Activated naive CD8-positive, alpha-beta T cell treated with anti-CD3 and anti-CD28 coated beads for 36 hours (primary cell): ENCODE data around the gene DDAH2. TPM values are rescaled to one million over a fixed set of nuclear protein-coding genes. Genes with fewer than 3 reads are reported as not detected.

Experiments
- DNase-seq: peaks from one replicate; pipeline ENCODE4 v3.0.0; 2021
- H3K27ac Mint-ChIP-seq: one replicate; pipeline ENCODE4 v1.8.0; 2022; ENCODE audit warnings: mild to moderate bottlenecking, moderate library complexity, mixed read lengths
- H3K27me3 Mint-ChIP-seq: one replicate; pipeline ENCODE4 v1.8.0; 2022; ENCODE audit warnings: mild to moderate bottlenecking, mixed read lengths
- H3K36me3 Mint-ChIP-seq: one replicate; pipeline ENCODE4 v1.8.0; 2021; ENCODE audit warnings: mild to moderate bottlenecking, mixed read lengths
- H3K4me1 Mint-ChIP-seq: one replicate; pipeline ENCODE4 v1.8.0; 2021; ENCODE audit warnings: mixed read lengths
- H3K4me3 Mint-ChIP-seq: one replicate; pipeline ENCODE4 v1.8.0; 2022; ENCODE audit warnings: mild to moderate bottlenecking, moderate library complexity, mixed read lengths
- H3K9me3 Mint-ChIP-seq: one replicate; pipeline ENCODE4 v1.8.0; 2022; ENCODE audit warnings: mixed read lengths
- total RNA-seq, 2 experiments: library from RNA; stranded (reverse); gene quantifications; one replicate each; pipeline ENCODE4 v1.2.3, GENCODE V29; 2021

Gene DDAH2
- total RNA-seq, 2 experiments from 2014 or later = 3.5 to 3.8 TPM

GRCh38 chr6:31765910-31766794 is 37.1 kb upstream of the DDAH2 start:
- no peaks in the 10 kb centered on the region for H3K27me3 Mint-ChIP-seq
- H3K4me1 Mint-ChIP-seq = peaks cover 7% of the 10 kb centered on the region
- H3K9me3 Mint-ChIP-seq = no peaks in the 10 kb centered on the region
- H3K27ac Mint-ChIP-seq = no peak overlapping the region
- peaks cover 29% of the 10 kb centered on the region for H3K36me3 Mint-ChIP-seq
- H3K4me3 Mint-ChIP-seq = no peak overlapping the region
- DNase-seq = no peak

- Mint-ChIP-seq H3K36me3 (peaks cover 34% of the 10 kb centered on the region), H3K27ac (no peak overlapping the region)
These were observed 36.4 kb upstream of the DDAH2 start for GRCh38 chr6:31765559-31765909.

GRCh38 chr6:31764198-31764597 is 35.1 kb upstream of the DDAH2 start:
- no peaks in the 10 kb centered on the region for H3K9me3 Mint-ChIP-seq
- no peak overlapping the region for H3K4me3 Mint-ChIP-seq
- no peaks in the 10 kb centered on the region for H3K27me3 Mint-ChIP-seq
- no peak overlapping the region for H3K27ac Mint-ChIP-seq
- H3K36me3 Mint-ChIP-seq = peaks cover 38% of the 10 kb centered on the region
- H3K4me1 Mint-ChIP-seq = no peaks in the 10 kb centered on the region
- no peak for DNase-seq

More at GRCh38 chr6:31765559-31765909, 36.4 kb upstream of the DDAH2 start:
- Mint-ChIP-seq H3K4me3 (no peak overlapping the region), H3K4me1 (peaks cover 5% of the 10 kb centered on the region), H3K27me3 (no peaks in the 10 kb centered on the region), H3K9me3 (no peaks in the 10 kb centered on the region)
- DNase-seq = no peak

- H3K27me3 Mint-ChIP-seq = no peaks in the 10 kb centered on the region
- H3K4me3 Mint-ChIP-seq = no peak overlapping the region
- no peaks in the 10 kb centered on the region for H3K9me3 Mint-ChIP-seq
- H3K4me1 Mint-ChIP-seq = no peaks in the 10 kb centered on the region
- DNase-seq = no peak
- peaks cover 44% of the 10 kb centered on the region for H3K36me3 Mint-ChIP-seq
- no peak overlapping the region for H3K27ac Mint-ChIP-seq
These were observed 34.5 kb upstream of the DDAH2 start for GRCh38 chr6:31763619-31763940.

- Mint-ChIP-seq H3K4me1 (no peaks in the 10 kb centered on the region), H3K4me3 (no peak overlapping the region), H3K27ac (no peak overlapping the region), H3K9me3 (no peaks in the 10 kb centered on the region), H3K27me3 (no peaks in the 10 kb centered on the region), H3K36me3 (peaks cover 46% of the 10 kb centered on the region)
- no peak for DNase-seq
These were observed 33.9 kb upstream of the DDAH2 start for GRCh38 chr6:31762878-31763618.

GRCh38 chr6:31762356-31762755 is 33.3 kb upstream of the DDAH2 start, which contains the start of gene SAPCD1:
Gene SAPCD1, plus strand, starts transcription at chr6:31762656. Its CDS starts 399 bp downstream, at chr6:31763055.
- no peak within 1 kb of the TSS for H3K27ac Mint-ChIP-seq
- H3K36me3 Mint-ChIP-seq = peaks cover 47% of the 10 kb centered on the region
- H3K27me3 Mint-ChIP-seq = no peaks in the 10 kb centered on the region
- no peaks in the 10 kb centered on the region for H3K9me3 Mint-ChIP-seq
- DNase-seq = no peak
- no peaks in the 10 kb centered on the region for H3K4me1 Mint-ChIP-seq
- H3K4me3 Mint-ChIP-seq = no peak within 1 kb of the TSS

- Mint-ChIP-seq H3K9me3 (no peaks in the 10 kb centered on the region), H3K27me3 (no peaks in the 10 kb centered on the region), H3K4me1 (no peaks in the 10 kb centered on the region), H3K4me3 (no peak overlapping the region), H3K36me3 (peaks cover 47% of the 10 kb centered on the region), H3K27ac (no peak overlapping the region)
- no peak for DNase-seq
These were observed 32.2 kb upstream of the DDAH2 start for GRCh38 chr6:31761343-31761742.

GRCh38 chr6:31760790-31761189 is 31.7 kb upstream of the DDAH2 start:
- H3K36me3 Mint-ChIP-seq = peaks cover 47% of the 10 kb centered on the region
- H3K27ac Mint-ChIP-seq = no peak overlapping the region
- no peak overlapping the region for H3K4me3 Mint-ChIP-seq
- no peak for DNase-seq
- H3K9me3 Mint-ChIP-seq = no peaks in the 10 kb centered on the region
- H3K4me1 Mint-ChIP-seq = no peaks in the 10 kb centered on the region
- H3K27me3 Mint-ChIP-seq = no peaks in the 10 kb centered on the region

- Mint-ChIP-seq H3K4me3 (no peak overlapping the region), H3K36me3 (peaks cover 35% of the 10 kb centered on the region), H3K27ac (no peak overlapping the region), H3K27me3 (no peaks in the 10 kb centered on the region), H3K4me1 (no peaks in the 10 kb centered on the region), H3K9me3 (no peaks in the 10 kb centered on the region)
- no peak for DNase-seq
These were observed 29.2 kb upstream of the DDAH2 start for GRCh38 chr6:31758281-31758680.

GRCh38 chr6:31752739-31753319 is 23.7 kb upstream of the DDAH2 start:
- H3K27me3 Mint-ChIP-seq = no peaks in the 10 kb centered on the region
- H3K36me3 Mint-ChIP-seq = peaks cover 13% of the 10 kb centered on the region
- H3K4me3 Mint-ChIP-seq = no peak overlapping the region
- no peaks in the 10 kb centered on the region for H3K4me1 Mint-ChIP-seq
- no peak overlapping the region for H3K27ac Mint-ChIP-seq
- DNase-seq = no peak
- H3K9me3 Mint-ChIP-seq = no peaks in the 10 kb centered on the region

- Mint-ChIP-seq H3K27ac (no peak overlapping the region), H3K4me3 (no peak overlapping the region), H3K4me1 (no peaks in the 10 kb centered on the region), H3K36me3 (peaks cover 24% of the 10 kb centered on the region), H3K27me3 (no peaks in the 10 kb centered on the region), H3K9me3 (no peaks in the 10 kb centered on the region)
- DNase-seq = no peak
These were observed 21.4 kb upstream of the DDAH2 start for GRCh38 chr6:31750411-31751022.

GRCh38 chr6:31749301-31750036 is 20.4 kb upstream of the DDAH2 start:
- Mint-ChIP-seq H3K9me3 (no peaks in the 10 kb centered on the region), H3K4me3 (no peak overlapping the region), H3K4me1 (peaks cover 2% of the 10 kb centered on the region), H3K36me3 (peaks cover 31% of the 10 kb centered on the region), H3K27ac (no peak overlapping the region), H3K27me3 (no peaks in the 10 kb centered on the region)
- no peak for DNase-seq

GRCh38 chr6:31744422-31744821 is 15.3 kb upstream of the DDAH2 start:
- Mint-ChIP-seq H3K36me3 (peaks cover 67% of the 10 kb centered on the region), H3K27me3 (no peaks in the 10 kb centered on the region), H3K4me3 (no peak overlapping the region), H3K9me3 (no peaks in the 10 kb centered on the region), H3K4me1 (peaks cover 16% of the 10 kb centered on the region), H3K27ac (no peak overlapping the region)
- no peak for DNase-seq

GRCh38 chr6:31742894-31743293 is 13.8 kb upstream of the DDAH2 start:
- H3K9me3 Mint-ChIP-seq = no peaks in the 10 kb centered on the region
- no peak for DNase-seq
- peaks cover 31% of the 10 kb centered on the region for H3K4me1 Mint-ChIP-seq
- no peak overlapping the region for H3K4me3 Mint-ChIP-seq
- no peak overlapping the region for H3K27ac Mint-ChIP-seq
- H3K27me3 Mint-ChIP-seq = no peaks in the 10 kb centered on the region
- peaks cover 59% of the 10 kb centered on the region for H3K36me3 Mint-ChIP-seq
